HEK293 (cell line): ENCODE results near the gene SLCO4A1.

Experiments
- CTCF ChIA-PET: fragments of 350-600 bp; formaldehyde crosslinking; extraction: SDS; loops from one replicate; lab custom pipeline; 2021; ENCODE audit warnings: antibody characterized with exemption; lab: Yijun Ruan, JAX
- POLR2A ChIA-PET: fragments of 300-600 bp; formaldehyde crosslinking; extraction: SDS; loops from one replicate; lab custom pipeline; 2020; ENCODE audit warnings: antibody characterized with exemption, inconsistent platforms; lab: Yijun Ruan, JAX
- H3K27ac ChIP-seq: fragments of 200-500 bp; sonication (Bioruptor generic); 2 replicates; pipeline ENCODE4 v1.5.1; 2014; ENCODE audit warnings: low read depth, low read length, control low read depth, inconsistent platforms; ENCODE audit errors: extremely low read depth
- H3K36me3 ChIP-seq, 2 experiments: fragments of 200-500 bp in 1 of 2; sonication (Bioruptor generic) in 1 of 2; 1 replicate in 1 of 2; 2 replicates in 1 of 2; pipeline ENCODE4 v1.5.1; 2014 to 2017; ENCODE audit warnings: inconsistent platforms in 2 of 2, low read length in 2 of 2; ENCODE audit not compliant: control insufficient read depth in 2 of 2, insufficient read depth in 1 of 2
- H3K4me1 ChIP-seq: fragments of 200-500 bp; sonication (Bioruptor generic); 2 replicates; pipeline ENCODE4 v1.5.1; 2014; ENCODE audit warnings: mild to moderate bottlenecking, low read length, inconsistent platforms; ENCODE audit not compliant: control insufficient read depth, insufficient read depth
- H3K4me3 ChIP-seq: 2 replicates; pipeline ENCODE4 v1.5.1; 2011; ENCODE audit warnings: low read depth, mild to moderate bottlenecking, control low read depth, low read length, moderate library complexity
- H3K9me3 ChIP-seq: fragments of 200-500 bp; sonication (Bioruptor generic); 2 replicates; pipeline ENCODE4 v1.5.1; 2014; ENCODE audit warnings: low read depth, low read length, inconsistent platforms; ENCODE audit not compliant: control insufficient read depth, insufficient read depth
- GLIS2 ChIP-seq: fragments of 450-650 bp; formaldehyde crosslinking; IDR thresholded peaks from 2 replicates; pipeline ENCODE4 v1.5.1; 2016; ENCODE audit warnings: missing biosample characterization, missing genetic modification characterization
- KLF16 ChIP-seq: fragments of 450-650 bp; formaldehyde crosslinking; IDR thresholded peaks from 2 replicates; pipeline ENCODE4 v1.5.1; 2017; ENCODE audit warnings: missing biosample characterization, missing genetic modification characterization
- MEIS1 ChIP-seq: sonication (generic); formaldehyde crosslinking; IDR thresholded peaks from 2 replicates; pipeline ENCODE4 v1.8.1; 2022; ENCODE audit warnings: missing genetic modification reagents, mild to moderate bottlenecking, borderline replicate concordance
- SALL2 ChIP-seq: fragments of 450-650 bp; formaldehyde crosslinking; IDR thresholded peaks from 2 replicates; pipeline ENCODE4 v1.5.0; 2017; ENCODE audit warnings: missing biosample characterization, mild to moderate bottlenecking, missing genetic modification characterization, borderline replicate concordance
- SCRT2 ChIP-seq: fragments of 450-650 bp; formaldehyde crosslinking; IDR thresholded peaks from 2 replicates; pipeline ENCODE4 v1.5.1; 2016; ENCODE audit warnings: missing biosample characterization, missing genetic modification characterization
- ZBTB7A ChIP-seq: fragments of 450-650 bp; formaldehyde crosslinking; IDR thresholded peaks from 2 replicates; pipeline ENCODE4 v1.5.1; 2016; ENCODE audit warnings: low read depth, missing biosample characterization, missing genetic modification characterization
- ZEB2 ChIP-seq: fragments of 450-650 bp; formaldehyde crosslinking; IDR thresholded peaks from 2 replicates; pipeline ENCODE4 v1.5.1; 2016; ENCODE audit warnings: missing biosample characterization, missing genetic modification characterization
- ZIC2 ChIP-seq: fragments of 450-650 bp; formaldehyde crosslinking; IDR thresholded peaks from 2 replicates; pipeline ENCODE4 v1.5.1; 2016; ENCODE audit warnings: missing biosample characterization, missing genetic modification characterization
- ZNF132 ChIP-seq: fragments of 450-650 bp; formaldehyde crosslinking; IDR thresholded peaks from 2 replicates; pipeline ENCODE4 v1.5.1; 2017; ENCODE audit warnings: missing biosample characterization, missing genetic modification characterization, borderline replicate concordance
- ZNF133 ChIP-seq: fragments of 450-650 bp; formaldehyde crosslinking; IDR thresholded peaks from 2 replicates; pipeline ENCODE4 v1.5.1; 2016; ENCODE audit warnings: missing biosample characterization, missing genetic modification characterization
- ZNF140 ChIP-seq: fragments of 450-650 bp; formaldehyde crosslinking; IDR thresholded peaks from 2 replicates; pipeline ENCODE4 v1.5.1; 2016; ENCODE audit warnings: missing biosample characterization, missing genetic modification characterization
- ZNF146 ChIP-seq: fragments of 450-650 bp; formaldehyde crosslinking; IDR thresholded peaks from 2 replicates; pipeline ENCODE4 v1.5.1; 2016; ENCODE audit warnings: missing biosample characterization, missing genetic modification characterization
- ZNF174 ChIP-seq: fragments of 450-650 bp; formaldehyde crosslinking; IDR thresholded peaks from 2 replicates; pipeline ENCODE4 v1.5.0; 2017; ENCODE audit warnings: missing biosample characterization, mild to moderate bottlenecking, missing genetic modification characterization
- ZNF302 ChIP-seq: fragments of 450-650 bp; formaldehyde crosslinking; IDR thresholded peaks from 2 replicates; pipeline ENCODE4 v1.5.1; 2016; ENCODE audit warnings: missing biosample characterization, missing genetic modification characterization, low read depth
- ZNF335 ChIP-seq: fragments of 450-650 bp; formaldehyde crosslinking; conservative IDR thresholded peaks from 2 replicates; pipeline ENCODE4 v1.5.1; 2016; ENCODE audit warnings: missing biosample characterization, missing genetic modification characterization
- ZNF473 ChIP-seq: fragments of 450-650 bp; formaldehyde crosslinking; IDR thresholded peaks from 2 replicates; pipeline ENCODE4 v1.5.1; 2017; ENCODE audit warnings: missing biosample characterization, missing genetic modification characterization
- ZNF548 ChIP-seq: fragments of 450-650 bp; formaldehyde crosslinking; IDR thresholded peaks from 2 replicates; pipeline ENCODE4 v1.5.1; 2016; ENCODE audit warnings: missing biosample characterization, missing genetic modification characterization
- ZNF596 ChIP-seq: fragments of 450-650 bp; IDR thresholded peaks from 2 replicates; pipeline ENCODE4 v1.5.0; 2018; ENCODE audit warnings: missing biosample characterization, mild to moderate bottlenecking, missing genetic modification characterization, moderate library complexity
- ZNF830 ChIP-seq: fragments of 450-650 bp; IDR thresholded peaks from 2 replicates; pipeline ENCODE4 v1.5.0; 2018; ENCODE audit warnings: missing biosample characterization, missing genetic modification characterization, low read depth, mild to moderate bottlenecking, moderate library complexity
- ZNF843 ChIP-seq: fragments of 450-650 bp; formaldehyde crosslinking; IDR thresholded peaks from 2 replicates; pipeline ENCODE4 v1.5.1; 2016; ENCODE audit warnings: missing biosample characterization, missing genetic modification characterization
- TF ChIP-seq, protein P1 (sequence below): fragments of 450-650 bp; formaldehyde crosslinking; IDR thresholded peaks from 2 replicates; pipeline ENCODE4 v1.5.1; 2016; ENCODE audit warnings: missing biosample characterization, missing genetic modification characterization
- TF ChIP-seq, protein P2 (sequence below): fragments of 450-650 bp; formaldehyde crosslinking; IDR thresholded peaks from 2 replicates; pipeline ENCODE4 v1.5.1; 2016; ENCODE audit warnings: missing biosample characterization, missing genetic modification characterization
- TF ChIP-seq, protein P3 (sequence below): fragments of 450-650 bp; formaldehyde crosslinking; IDR thresholded peaks from 2 replicates; pipeline ENCODE4 v1.5.1; 2016; ENCODE audit warnings: missing biosample characterization, missing genetic modification characterization
- TF ChIP-seq, protein P4 (sequence below): fragments of 450-650 bp; formaldehyde crosslinking; IDR thresholded peaks from 2 replicates; pipeline ENCODE4 v1.5.1; 2017; ENCODE audit warnings: missing biosample characterization, missing genetic modification characterization
- TF ChIP-seq, protein P5 (sequence below): fragments of 450-650 bp; formaldehyde crosslinking; IDR thresholded peaks from 2 replicates; pipeline ENCODE4 v1.5.1; 2016; ENCODE audit warnings: missing biosample characterization, missing genetic modification characterization

The SLCO4A1 gene

DNA sequence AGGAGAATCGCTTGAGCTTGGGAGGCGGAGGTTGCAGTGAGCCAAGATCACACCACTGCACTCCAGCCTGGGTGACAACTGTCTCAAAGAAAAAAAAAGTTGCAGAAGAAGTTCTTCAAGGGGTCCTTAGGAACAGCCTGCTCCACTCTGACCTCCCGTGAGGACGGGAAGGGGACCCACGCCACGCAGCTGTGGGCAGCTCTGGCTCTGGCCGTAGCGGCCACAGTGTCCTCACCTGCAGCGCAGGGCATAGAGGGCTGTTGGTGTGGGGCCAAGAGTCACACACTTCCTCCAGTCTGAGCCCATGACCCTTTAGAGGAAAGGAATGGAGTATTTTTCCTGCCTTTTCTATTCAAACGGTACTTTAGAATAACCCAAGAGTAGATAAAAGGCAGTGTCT, 71.7 kb downstream of the SLCO4A1 start (continued):
- TF ChIP-seq, protein P1, sequence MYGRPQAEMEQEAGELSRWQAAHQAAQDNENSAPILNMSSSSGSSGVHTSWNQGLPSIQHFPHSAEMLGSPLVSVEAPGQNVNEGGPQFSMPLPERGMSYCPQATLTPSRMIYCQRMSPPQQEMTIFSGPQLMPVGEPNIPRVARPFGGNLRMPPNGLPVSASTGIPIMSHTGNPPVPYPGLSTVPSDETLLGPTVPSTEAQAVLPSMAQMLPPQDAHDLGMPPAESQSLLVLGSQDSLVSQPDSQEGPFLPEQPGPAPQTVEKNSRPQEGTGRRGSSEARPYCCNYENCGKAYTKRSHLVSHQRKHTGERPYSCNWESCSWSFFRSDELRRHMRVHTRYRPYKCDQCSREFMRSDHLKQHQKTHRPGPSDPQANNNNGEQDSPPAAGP (tag by site-specific recombination), result no peak
- TF ChIP-seq KLF16 (tag by site-specific recombination), result no peak
- TF ChIP-seq ZNF830 (tag by site-specific recombination), result no peak
- TF ChIP-seq ZNF302 (tag by site-specific recombination), result no peak
- no peak for TF ChIP-seq MEIS1

DNA sequence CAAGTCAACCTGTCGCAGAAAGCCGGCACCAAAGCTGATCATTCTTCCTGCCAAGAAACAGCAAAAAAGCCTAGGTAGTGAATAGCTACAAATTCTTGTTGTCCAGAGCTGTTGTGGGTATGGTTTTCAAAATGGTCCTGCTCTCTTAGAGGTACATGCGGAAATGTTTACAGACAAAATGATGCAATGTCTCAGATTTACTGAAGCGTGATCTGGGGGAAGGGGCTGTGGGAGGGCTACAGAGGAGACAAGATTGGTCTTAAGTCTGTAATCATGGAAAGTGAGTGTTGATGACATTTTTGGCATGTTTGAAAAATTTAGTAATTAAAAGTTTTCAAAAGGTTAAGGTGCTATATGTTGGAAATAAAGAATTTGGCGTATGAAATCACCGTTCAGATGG, 72.5 kb downstream of the SLCO4A1 start:
- Histone ChIP-seq H3K9me3 (no peaks in the 10 kb centered on the region), H3K27ac (no peak overlapping the region), H3K36me3 (no peaks in the 10 kb centered on the region), H3K4me3 (no peak overlapping the region), H3K4me1 (no peaks in the 10 kb centered on the region)
- CTCF ChIA-PET, result no interaction called here
- POLR2A ChIA-PET, result no interaction called here
- peak; percentile 56 for TF ChIP-seq SCRT2 (tag by site-specific recombination)
- TF ChIP-seq ZNF132, result no peak

DNA sequence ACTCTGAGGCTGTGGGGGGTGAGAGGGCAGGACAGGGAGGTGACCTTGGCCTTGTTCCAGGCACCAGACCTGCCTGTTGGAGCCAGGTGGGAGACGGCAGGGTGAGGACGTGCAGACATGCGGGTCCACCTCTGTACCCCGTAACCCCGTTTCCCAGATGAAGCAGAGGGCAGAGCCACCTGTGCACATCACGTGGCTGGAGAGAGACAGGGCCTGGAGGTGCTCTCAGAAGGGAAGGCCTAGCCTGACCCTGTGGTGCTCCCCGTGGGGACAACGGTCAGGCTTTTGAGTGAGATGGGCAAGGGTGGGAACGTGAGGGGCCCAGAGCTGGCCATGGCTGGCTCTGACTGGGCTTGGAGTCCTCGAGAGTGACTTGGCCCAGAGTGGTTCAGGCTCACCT, 72.9 kb downstream of the SLCO4A1 start:
- CTCF ChIA-PET, result no interaction called here
- TF ChIP-seq SALL2 (tag by site-specific recombination) (no peak), ZNF596 (tag by site-specific recombination) (no peak), ZNF140 (no peak), ZNF473 (tag by site-specific recombination) (no peak), ZEB2 (tag by site-specific recombination) (no peak), ZNF843 (tag by site-specific recombination) (no peak), ZNF146 (tag by site-specific recombination) (no peak), ZNF133 (tag by site-specific recombination) (no peak), ZBTB7A (tag by site-specific recombination) (no peak), ZNF548 (tag by site-specific recombination) (no peak), ZNF335 (no peak), ZNF174 (tag by site-specific recombination) (no peak), GLIS2 (tag by site-specific recombination) (no peak), ZIC2 (tag by site-specific recombination) (no peak)
- TF ChIP-seq, protein P2, sequence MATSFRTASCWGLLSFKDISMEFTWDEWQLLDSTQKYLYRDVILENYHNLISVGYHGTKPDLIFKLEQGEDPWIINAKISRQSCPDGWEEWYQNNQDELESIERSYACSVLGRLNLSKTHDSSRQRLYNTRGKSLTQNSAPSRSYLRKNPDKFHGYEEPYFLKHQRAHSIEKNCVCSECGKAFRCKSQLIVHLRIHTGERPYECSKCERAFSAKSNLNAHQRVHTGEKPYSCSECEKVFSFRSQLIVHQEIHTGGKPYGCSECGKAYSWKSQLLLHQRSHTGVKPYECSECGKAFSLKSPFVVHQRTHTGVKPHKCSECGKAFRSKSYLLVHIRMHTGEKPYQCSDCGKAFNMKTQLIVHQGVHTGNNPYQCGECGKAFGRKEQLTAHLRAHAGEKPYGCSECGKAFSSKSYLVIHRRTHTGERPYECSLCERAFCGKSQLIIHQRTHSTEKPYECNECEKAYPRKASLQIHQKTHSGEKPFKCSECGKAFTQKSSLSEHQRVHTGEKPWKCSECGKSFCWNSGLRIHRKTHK (tag by site-specific recombination), result no peak
- TF ChIP-seq, protein P3, sequence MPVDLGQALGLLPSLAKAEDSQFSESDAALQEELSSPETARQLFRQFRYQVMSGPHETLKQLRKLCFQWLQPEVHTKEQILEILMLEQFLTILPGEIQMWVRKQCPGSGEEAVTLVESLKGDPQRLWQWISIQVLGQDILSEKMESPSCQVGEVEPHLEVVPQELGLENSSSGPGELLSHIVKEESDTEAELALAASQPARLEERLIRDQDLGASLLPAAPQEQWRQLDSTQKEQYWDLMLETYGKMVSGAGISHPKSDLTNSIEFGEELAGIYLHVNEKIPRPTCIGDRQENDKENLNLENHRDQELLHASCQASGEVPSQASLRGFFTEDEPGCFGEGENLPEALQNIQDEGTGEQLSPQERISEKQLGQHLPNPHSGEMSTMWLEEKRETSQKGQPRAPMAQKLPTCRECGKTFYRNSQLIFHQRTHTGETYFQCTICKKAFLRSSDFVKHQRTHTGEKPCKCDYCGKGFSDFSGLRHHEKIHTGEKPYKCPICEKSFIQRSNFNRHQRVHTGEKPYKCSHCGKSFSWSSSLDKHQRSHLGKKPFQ, result no peak
- TF ChIP-seq, protein P4, sequence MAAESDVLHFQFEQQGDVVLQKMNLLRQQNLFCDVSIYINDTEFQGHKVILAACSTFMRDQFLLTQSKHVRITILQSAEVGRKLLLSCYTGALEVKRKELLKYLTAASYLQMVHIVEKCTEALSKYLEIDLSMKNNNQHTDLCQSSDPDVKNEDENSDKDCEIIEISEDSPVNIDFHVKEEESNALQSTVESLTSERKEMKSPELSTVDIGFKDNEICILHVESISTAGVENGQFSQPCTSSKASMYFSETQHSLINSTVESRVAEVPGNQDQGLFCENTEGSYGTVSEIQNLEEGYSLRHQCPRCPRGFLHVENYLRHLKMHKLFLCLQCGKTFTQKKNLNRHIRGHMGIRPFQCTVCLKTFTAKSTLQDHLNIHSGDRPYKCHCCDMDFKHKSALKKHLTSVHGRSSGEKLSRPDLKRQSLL (tag by site-specific recombination), result no peak
- TF ChIP-seq, protein P5, sequence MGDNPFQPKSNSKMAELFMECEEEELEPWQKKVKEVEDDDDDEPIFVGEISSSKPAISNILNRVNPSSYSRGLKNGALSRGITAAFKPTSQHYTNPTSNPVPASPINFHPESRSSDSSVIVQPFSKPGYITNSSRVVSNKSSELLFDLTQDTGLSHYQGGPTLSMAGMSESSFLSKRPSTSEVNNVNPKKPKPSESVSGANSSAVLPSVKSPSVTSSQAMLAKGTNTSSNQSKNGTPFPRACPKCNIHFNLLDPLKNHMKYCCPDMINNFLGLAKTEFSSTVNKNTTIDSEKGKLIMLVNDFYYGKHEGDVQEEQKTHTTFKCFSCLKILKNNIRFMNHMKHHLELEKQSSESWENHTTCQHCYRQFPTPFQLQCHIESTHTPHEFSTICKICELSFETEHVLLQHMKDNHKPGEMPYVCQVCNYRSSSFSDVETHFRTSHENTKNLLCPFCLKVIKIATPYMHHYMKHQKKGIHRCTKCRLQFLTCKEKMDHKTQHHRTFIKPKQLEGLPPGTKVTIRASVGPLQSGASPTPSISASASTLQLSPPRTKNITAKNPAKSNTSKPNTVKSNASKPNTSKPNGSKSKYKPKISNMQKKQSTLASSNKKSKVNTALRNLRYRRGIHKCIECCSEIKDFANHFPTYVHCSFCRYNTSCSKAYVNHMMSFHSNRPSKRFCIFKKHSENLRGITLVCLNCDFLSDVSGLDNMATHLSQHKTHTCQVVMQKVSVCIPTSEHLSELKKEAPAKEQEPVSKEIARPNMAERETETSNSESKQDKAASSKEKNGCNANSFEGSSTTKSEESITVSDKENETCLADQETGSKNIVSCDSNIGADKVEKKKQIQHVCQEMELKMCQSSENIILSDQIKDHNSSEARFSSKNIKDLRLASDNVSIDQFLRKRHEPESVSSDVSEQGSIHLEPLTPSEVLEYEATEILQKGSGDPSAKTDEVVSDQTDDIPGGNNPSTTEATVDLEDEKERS (tag by site-specific recombination), result no peak
- Histone ChIP-seq H3K4me3 (no peak overlapping the region), H3K27ac (no peak overlapping the region), H3K4me1 (no peaks in the 10 kb centered on the region), H3K36me3 (no peaks in the 10 kb centered on the region), H3K9me3 (no peaks in the 10 kb centered on the region)
- POLR2A ChIA-PET, result no interaction called here
